ENCODE measurements around the gene SNX24.

Gene SNX24

DNA sequence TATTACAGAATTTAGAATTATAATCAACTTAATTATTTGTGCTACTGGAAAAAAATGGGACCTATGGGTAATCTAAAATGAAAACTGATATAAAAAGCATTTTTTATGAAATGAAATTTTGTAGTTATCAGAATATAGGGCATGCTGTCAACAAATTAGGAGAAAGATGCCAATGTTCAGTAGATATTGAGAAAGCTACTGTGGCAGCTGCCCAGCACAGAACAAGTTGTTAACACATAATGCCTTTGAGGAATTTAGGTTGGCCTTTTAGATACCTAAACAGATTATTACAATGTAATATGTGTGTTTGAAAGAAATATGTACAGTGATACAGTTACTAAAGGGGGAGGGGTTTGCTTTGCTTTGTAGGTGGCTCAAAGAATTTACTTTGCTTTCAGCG lies 137.0 kb downstream of the SNX24 start:
- no peak for DNase-seq (ENCODE audit: low read depth)
- TF ChIP-seq, protein P1, sequence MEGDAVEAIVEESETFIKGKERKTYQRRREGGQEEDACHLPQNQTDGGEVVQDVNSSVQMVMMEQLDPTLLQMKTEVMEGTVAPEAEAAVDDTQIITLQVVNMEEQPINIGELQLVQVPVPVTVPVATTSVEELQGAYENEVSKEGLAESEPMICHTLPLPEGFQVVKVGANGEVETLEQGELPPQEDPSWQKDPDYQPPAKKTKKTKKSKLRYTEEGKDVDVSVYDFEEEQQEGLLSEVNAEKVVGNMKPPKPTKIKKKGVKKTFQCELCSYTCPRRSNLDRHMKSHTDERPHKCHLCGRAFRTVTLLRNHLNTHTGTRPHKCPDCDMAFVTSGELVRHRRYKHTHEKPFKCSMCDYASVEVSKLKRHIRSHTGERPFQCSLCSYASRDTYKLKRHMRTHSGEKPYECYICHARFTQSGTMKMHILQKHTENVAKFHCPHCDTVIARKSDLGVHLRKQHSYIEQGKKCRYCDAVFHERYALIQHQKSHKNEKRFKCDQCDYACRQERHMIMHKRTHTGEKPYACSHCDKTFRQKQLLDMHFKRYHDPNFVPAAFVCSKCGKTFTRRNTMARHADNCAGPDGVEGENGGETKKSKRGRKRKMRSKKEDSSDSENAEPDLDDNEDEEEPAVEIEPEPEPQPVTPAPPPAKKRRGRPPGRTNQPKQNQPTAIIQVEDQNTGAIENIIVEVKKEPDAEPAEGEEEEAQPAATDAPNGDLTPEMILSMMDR (conservative IDR thresholded peaks at IDR 0.05; ENCODE audit: low read length) = no peak
- no peak overlapping the region for H3K4me3 ChIP-seq (ENCODE audit: low read length)

DNA sequence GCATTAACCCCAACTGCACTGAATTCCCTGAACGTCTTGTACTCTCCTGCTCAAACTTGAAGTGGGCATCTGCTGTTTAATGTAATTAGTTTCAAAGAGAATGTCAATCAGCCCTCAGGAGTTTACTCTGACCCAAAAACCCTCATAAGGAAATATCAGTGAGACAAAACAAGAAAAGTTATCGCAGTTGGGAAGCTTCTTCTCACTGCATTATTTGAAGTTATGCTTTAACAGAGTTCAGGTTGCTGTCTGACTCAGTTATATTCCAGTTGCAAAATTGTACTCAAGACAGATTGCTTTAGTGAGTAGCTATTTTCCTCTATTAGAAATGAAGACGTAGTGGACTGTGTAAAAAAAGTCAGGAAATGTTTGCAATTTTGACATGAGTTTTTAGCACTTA lies 139.0 kb downstream of the SNX24 start:
- DNase-seq (ENCODE audit: low read depth) = no peak
- H3K4me3 ChIP-seq (ENCODE audit: low read length) = no peak overlapping the region
- TF ChIP-seq, protein P1 (conservative IDR thresholded peaks at IDR 0.05; ENCODE audit: low read length) = no peak

DNA sequence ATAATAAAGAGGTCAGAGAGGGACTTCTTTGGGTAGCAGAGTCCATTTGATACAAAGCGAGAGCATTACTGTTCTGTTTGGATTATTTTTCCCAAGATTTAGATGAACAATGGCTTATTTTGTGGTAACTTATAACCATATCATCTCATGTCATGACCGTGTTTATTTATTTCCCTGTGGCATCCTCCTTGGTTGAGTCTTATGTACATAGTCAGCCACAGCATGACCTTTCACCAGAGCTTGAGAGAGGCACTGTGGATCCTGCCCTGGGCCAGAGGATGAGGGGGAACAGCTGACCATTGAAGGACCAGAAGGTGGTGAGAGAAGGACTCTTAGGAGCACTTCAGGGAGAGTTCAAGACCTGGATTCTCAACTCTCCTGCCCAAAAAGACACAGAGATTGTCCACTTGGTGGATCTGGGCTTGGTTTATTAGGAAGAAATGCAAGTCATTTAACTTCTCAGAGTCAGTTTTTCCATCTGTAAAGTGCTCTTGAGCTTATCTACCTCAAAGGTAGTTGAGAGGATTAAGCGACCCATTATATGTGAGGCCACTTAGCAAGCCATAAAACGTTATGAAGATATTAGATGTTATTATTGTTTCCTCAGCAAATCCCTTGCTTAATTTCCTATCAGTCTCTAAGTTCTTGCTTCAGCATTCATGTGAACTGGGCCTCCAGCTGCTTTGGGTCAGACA lies 139.7 kb downstream of the SNX24 start:
- TF ChIP-seq, protein P1 (conservative IDR thresholded peaks at IDR 0.05; ENCODE audit: low read length) = no peak
- H3K4me3 ChIP-seq (ENCODE audit: low read length) = no peak overlapping the region
- no peak for DNase-seq (ENCODE audit: low read depth)

DNA sequence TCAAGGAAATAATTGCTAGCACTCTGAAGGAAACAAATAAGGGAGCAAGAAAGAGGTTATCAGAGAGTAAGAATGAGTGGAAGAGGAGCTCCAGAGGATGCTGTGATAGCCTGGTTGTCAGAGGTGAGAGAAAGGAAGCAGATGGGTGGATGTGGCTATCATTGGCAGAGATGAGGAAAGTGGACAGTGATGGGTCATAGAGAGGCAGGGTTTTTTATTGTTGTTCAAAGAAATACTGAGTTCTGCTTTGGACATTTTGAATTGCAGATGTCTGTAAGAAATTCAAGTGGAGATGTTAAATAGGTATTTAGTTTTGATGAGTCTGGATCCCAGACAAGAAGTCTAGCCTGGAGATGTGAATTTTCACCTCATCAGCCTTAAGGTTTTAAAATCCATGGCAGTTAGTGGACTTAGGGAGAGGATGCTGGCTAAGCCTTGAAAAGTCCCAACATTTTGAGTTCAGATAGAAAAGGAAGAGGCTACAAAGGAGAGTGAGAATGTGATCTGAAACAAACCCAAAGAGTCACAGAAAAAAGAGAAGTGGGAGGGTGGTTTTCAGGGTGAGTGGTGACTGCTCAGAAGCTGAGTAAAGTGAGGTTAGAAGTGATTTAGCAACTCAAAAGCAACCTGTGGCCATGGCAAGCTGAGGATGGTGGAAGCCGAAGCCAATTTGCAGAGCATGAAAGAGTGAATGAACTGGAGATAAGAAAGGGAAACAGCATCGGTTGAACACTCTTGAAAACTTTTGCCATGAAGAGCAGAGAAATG lies 140.7 kb downstream of the SNX24 start:
- DNase-seq (ENCODE audit: low read depth) = no peak
- H3K4me3 ChIP-seq (ENCODE audit: low read length) = no peak overlapping the region
- TF ChIP-seq, protein P1 (conservative IDR thresholded peaks at IDR 0.05; ENCODE audit: low read length) = no peak

DNA sequence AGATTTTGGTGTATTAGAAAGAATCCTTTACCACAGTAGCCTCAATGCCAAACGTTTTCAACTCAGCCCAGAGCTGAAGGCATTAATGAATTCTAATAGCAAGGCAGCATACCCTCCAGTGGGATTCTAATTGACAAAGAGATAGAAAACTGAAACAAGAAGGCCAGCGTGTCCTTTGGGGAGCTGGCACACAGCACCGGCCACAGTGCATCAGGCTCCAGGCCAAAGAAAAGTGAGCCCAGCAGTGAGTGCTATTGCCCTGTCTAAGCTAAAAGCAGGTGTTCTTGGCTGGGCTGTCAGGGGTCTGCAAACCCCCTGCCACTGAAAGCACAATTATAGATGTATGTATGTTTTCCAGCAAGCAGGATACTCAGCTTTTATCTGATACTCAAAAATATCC lies 150.7 kb downstream of the SNX24 start:
- no peak for DNase-seq (ENCODE audit: low read depth)
- TF ChIP-seq, protein P1 (conservative IDR thresholded peaks at IDR 0.05; ENCODE audit: low read length) = no peak
- H3K4me3 ChIP-seq (ENCODE audit: low read length) = no peak overlapping the region

DNA sequence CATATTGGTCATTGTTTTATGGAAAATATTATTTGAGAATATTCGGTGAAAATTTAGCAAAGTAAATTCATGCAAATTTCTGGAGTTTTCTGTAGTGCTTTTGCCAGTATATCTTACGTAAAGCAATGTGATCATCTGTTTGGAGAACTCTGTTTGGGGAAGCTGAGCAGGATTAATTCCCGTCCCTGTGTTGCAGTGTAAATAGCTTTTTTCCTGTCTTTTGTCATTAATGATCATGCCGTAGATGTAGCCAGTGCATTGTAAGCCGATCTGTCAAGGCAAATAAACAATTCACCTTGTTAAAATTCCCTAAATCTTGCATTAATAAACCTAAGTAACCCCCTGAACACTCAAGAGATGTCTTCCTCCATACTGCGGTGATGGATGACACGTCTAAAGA lies 151.9 kb downstream of the SNX24 start:
- no peak for DNase-seq (ENCODE audit: low read depth)
- TF ChIP-seq, protein P1 (conservative IDR thresholded peaks at IDR 0.05; ENCODE audit: low read length) = no peak
- no peak overlapping the region for H3K4me3 ChIP-seq (ENCODE audit: low read length)

Data from AG10803 (cell line).